HepG2 (cell line): Measurements from ENCODE around the gene AP2S1.

Source experiments
- BHLHE40 ChIP-seq: IDR thresholded peaks from 2 replicates; pipeline ENCODE4 v1.6.1; 2011; ENCODE audit warnings: low read length, improper control_type of control experiment
- BRD4 ChIP-seq: sonication (generic); formaldehyde crosslinking; IDR thresholded peaks from 2 replicates; pipeline ENCODE4 v1.4.0; 2020; ENCODE audit warnings: missing genetic modification reagents
- EZH2 ChIP-seq: conservative IDR thresholded peaks from 2 replicates; pipeline ENCODE4 v1.6.1; 2012; ENCODE audit warnings: mild to moderate bottlenecking, low read depth, low read length, moderate library complexity
- FIP1L1 ChIP-seq: fragments of 200-400 bp; formaldehyde crosslinking; IDR thresholded peaks from 2 replicates; pipeline ENCODE4 v1.6.1; 2018; ENCODE audit warnings: low read depth, mild to moderate bottlenecking, low read length, moderate library complexity, borderline replicate concordance; ENCODE audit not compliant: insufficient read depth
- FOSL2 ChIP-seq: sonication (generic); formaldehyde crosslinking; IDR thresholded peaks from 2 replicates; pipeline ENCODE4 v1.4.0; 2020; ENCODE audit warnings: missing genetic modification reagents
- MTF1 ChIP-seq: sonication (generic); formaldehyde crosslinking; IDR thresholded peaks from 2 replicates; pipeline ENCODE4 v1.5.0; 2020; ENCODE audit warnings: missing genetic modification reagents
- NFKBIZ ChIP-seq: IDR thresholded peaks from 2 replicates; pipeline ENCODE4 v1.6.1; 2018; ENCODE audit warnings: missing genetic modification reagents, missing compliant biosample characterization
- POGZ ChIP-seq: sonication (generic); formaldehyde crosslinking; IDR thresholded peaks from 2 replicates; pipeline ENCODE4 v1.4.0; 2020; ENCODE audit warnings: mild to moderate bottlenecking, missing genetic modification reagents
- POLR2AphosphoS5 ChIP-seq: IDR thresholded peaks from 2 replicates; pipeline ENCODE4 v1.6.1; 2012; ENCODE audit warnings: low read depth, low read length
- RXRB ChIP-seq: IDR thresholded peaks from 2 replicates; pipeline ENCODE4 v1.6.1; 2016; ENCODE audit warnings: borderline replicate concordance, missing genetic modification reagents, missing compliant biosample characterization
- ZNF10 ChIP-seq: sonication (generic); formaldehyde crosslinking; IDR thresholded peaks from 2 replicates; pipeline ENCODE4 v1.4.0; 2020; ENCODE audit warnings: mild to moderate bottlenecking, low read depth, missing genetic modification reagents, borderline replicate concordance
- TF ChIP-seq, protein P1 (sequence below): sonication (generic); formaldehyde crosslinking; IDR thresholded peaks from 2 replicates; pipeline ENCODE4 v1.5.0; 2020; ENCODE audit warnings: mild to moderate bottlenecking, missing genetic modification reagents, moderate library complexity

DNA sequence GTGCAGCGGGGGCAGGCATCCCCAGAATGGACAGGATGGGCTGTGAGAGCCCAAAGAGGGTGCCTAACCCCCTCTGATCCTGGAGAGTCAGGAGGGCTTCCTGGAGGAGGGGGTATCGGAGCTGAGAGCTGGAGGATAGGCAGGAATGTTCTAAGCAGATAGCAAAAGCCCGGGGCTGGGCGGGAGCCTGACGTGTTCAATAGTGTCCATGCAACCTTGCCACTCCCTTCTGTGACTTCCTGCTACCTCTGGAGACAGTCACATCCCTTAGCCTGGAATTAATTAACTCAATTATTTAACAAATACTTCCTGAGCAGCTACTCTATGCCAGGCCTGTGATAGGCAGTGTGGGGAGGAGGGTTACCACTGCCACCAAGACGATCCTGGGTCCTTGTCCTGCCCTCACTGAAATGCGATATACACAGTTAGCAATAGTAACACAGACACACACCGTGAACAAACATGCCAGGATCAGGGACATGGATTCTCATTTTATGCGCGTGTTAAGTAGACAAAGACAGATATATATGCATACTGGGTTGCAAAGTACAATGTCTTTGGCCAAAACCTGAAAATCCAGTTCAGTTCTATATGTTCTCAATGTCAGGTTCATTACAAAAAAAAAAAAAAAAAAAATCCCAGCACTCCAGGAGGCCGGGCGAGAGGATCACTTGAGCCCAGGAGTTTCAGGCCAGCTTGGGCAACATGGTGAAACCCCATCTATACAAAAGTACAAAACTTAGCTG, 10.7 kb downstream of the AP2S1 start:
- no peak for TF ChIP-seq RXRB
- TF ChIP-seq, protein P1, sequence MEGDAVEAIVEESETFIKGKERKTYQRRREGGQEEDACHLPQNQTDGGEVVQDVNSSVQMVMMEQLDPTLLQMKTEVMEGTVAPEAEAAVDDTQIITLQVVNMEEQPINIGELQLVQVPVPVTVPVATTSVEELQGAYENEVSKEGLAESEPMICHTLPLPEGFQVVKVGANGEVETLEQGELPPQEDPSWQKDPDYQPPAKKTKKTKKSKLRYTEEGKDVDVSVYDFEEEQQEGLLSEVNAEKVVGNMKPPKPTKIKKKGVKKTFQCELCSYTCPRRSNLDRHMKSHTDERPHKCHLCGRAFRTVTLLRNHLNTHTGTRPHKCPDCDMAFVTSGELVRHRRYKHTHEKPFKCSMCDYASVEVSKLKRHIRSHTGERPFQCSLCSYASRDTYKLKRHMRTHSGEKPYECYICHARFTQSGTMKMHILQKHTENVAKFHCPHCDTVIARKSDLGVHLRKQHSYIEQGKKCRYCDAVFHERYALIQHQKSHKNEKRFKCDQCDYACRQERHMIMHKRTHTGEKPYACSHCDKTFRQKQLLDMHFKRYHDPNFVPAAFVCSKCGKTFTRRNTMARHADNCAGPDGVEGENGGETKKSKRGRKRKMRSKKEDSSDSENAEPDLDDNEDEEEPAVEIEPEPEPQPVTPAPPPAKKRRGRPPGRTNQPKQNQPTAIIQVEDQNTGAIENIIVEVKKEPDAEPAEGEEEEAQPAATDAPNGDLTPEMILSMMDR (CRISPR knock-in tag) = no peak
- TF ChIP-seq EZH2 = no peak
- no peak for TF ChIP-seq FOSL2
- no peak for TF ChIP-seq ZNF10 (CRISPR knock-in tag)
- no peak for TF ChIP-seq BHLHE40
- no peak for TF ChIP-seq POGZ (CRISPR knock-in tag)
- no peak for TF ChIP-seq POLR2AphosphoS5
- TF ChIP-seq BRD4 (CRISPR knock-in tag) = no peak
- no peak for TF ChIP-seq FIP1L1
- TF ChIP-seq MTF1 (CRISPR knock-in tag) = no peak
- no peak for TF ChIP-seq NFKBIZ
